HCT116 (cell line): ENCODE results near the gene TEX10.

ENCODE experiments used
- ATF3 ChIP-seq: IDR thresholded peaks from 2 replicates; pipeline ENCODE4 v1.6.1; 2012
- CTCF ChIP-seq, 3 experiments: fragments of 200-600 bp in 1 of 3; sonication (generic) in 1 of 3; IDR thresholded peaks in 2 of 3; conservative IDR thresholded peaks in 1 of 3; 2 replicates each; pipeline ENCODE4 v1.5.1; 2012 to 2017; ENCODE audit warnings: low read depth in 2 of 3, low read length in 2 of 3, antibody characterized with exemption in 1 of 3, borderline replicate concordance in 1 of 3, control low read depth in 1 of 3, mild to moderate bottlenecking in 1 of 3, mixed read lengths in 1 of 3, mixed run types in 1 of 3, moderate library complexity in 1 of 3; ENCODE audit not compliant: insufficient read depth in 1 of 3
- EGR1 ChIP-seq: IDR thresholded peaks from 2 replicates; pipeline ENCODE4 v1.6.1; 2012; ENCODE audit warnings: low read depth
- EZH2 ChIP-seq: fragments of 200-600 bp; sonication (generic); IDR thresholded peaks from 2 replicates; pipeline ENCODE4 v1.6.1; 2017; ENCODE audit warnings: antibody characterized with exemption, mixed run types
- MAX ChIP-seq: IDR thresholded peaks from 2 replicates; pipeline ENCODE4 v1.6.1; 2012
- POLR2A ChIP-seq: IDR thresholded peaks from 2 replicates; pipeline ENCODE4 v1.7.0; 2011; ENCODE audit warnings: borderline replicate concordance; ENCODE audit not compliant: insufficient read depth, insufficient read length; ENCODE audit errors: extremely low read depth
- POLR2AphosphoS5 ChIP-seq: IDR thresholded peaks from 2 replicates; pipeline ENCODE4 v1.6.1; 2011; ENCODE audit warnings: mild to moderate bottlenecking, low read depth, low read length, moderate library complexity
- RAD21 ChIP-seq: IDR thresholded peaks from 2 replicates; pipeline ENCODE4 v1.6.1; 2012; ENCODE audit warnings: low read depth, mild to moderate bottlenecking
- ZFX ChIP-seq: fragments of 450-650 bp; IDR thresholded peaks from 2 replicates; pipeline ENCODE4 v1.6.1; 2017

- TF ChIP-seq CTCF (IDR thresholded peaks at IDR 0.05 in 2 of 3, conservative IDR thresholded peaks at IDR 0.05 in 1 of 3; ENCODE audit: borderline replicate concordance in 1 of 3, insufficient read depth in 1 of 3, low read depth in 2 of 3, low read length in 2 of 3) (no peak), POLR2A (no peak), POLR2AphosphoS5 (no peak), MAX (no peak), RAD21 (no peak), ATF3 (no peak), EGR1 (no peak), EZH2 (no peak), ZFX (no peak)
Observed at GRCh38 chr9:100340224-100340623, 12.5 kb downstream of the TEX10 start.
